ENCODE measurements around the gene IMPDH2.

The IMPDH2 gene

DNA sequence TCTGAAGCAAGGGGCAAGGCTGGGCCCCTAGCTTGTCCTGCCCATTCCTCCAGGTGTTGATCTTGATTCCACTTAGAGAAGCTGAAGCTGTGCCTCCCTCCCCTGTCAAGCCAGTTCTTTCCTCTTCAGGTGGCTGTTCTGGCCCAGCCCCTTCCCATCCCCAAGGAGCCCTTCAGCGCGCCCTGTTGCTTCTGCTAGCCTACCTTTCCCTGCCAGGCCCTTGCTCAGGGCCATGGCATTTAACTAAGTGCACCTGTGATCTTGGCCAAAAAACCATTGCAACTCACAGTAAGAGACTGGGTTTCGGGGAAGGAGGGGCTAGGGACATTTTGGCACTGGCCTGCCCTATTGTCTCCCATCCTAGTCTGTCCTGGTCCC is 23.9 kb downstream of the IMPDH2 start:
- DNase-seq: no peak

DNA sequence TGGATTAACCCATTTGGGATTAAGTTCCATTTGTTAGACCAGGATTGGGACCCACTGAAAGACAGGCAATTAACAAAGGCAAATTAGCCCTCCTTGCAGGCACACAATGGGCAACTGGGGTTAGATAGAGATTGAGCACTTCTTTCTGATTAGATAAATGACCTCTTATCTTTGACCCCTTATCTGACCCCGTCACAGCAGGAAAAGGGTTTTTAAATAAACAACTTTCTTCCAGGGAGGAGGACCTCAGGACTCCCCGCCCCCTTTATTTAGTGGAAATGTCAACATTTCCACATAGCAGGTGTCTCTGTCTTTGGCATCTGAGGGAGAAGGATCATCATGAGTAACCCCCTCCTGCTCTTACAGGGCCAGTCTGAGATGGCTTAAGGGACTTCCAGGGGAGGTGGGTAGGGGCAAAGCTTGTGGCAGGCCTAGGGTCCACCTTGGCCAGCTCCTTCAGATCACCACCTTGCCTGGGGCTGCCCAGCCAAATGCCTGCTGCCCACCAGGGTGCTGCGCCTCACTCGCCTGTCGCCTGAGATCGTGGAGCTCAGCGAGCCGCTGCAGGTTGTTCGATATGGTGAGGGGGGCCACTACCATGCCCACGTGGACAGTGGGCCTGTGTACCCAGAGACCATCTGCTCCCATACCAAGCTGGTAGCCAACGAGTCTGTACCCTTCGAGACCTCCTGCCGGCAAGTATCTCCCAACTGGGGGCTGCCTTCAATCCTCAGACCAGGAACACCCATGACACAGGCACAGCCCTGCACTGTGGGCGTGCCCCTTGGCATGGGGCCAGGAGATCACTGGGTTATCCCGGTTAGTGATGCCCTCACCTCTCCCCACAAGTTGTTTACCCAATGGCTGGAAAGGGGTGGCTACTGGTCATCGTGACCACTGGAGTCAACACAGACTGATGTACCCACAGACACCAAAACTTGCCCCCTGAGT is 24.6 kb downstream of the IMPDH2 start:
- DNase-seq: no peak

GRCh38 chr3:49001155-49001554 is 28.0 kb downstream of the IMPDH2 start:
- DNase-seq: no peak

DNA sequence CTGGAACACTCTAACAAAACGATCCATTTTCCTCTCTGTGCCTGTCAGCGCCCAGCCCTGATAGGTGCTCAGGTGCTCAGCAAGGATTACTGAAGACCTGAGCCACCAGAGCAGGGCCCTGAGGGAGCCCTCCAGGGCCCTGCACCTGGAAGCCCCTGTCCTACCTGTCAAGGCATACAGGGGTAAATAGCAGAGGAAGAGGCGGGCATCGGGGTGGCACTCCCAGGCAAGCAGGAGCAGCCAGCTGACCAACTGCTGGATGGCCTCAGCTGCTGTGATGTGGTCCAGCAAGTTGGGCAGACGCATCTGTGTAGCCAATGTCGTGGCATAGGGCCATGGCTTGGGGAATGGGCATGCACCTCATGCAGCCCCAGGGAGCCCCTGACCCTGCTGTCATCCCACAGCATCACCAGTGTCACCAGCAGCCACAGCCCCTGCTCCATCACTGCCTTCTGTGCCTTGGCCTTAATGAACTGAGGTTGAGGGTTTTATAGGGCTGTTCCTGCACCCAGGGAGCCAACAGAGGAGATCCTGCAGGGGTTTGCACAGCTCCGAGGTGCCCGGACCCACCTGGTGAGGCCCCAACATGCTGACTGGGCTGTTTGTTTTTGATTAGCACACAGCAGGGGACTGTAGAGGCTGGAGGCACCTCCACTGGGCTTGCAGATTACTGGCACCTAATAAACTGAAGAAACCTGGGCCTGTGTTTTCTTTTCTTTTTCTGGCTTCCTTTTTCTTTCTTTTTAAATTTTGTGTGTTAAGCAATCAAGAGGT is 29.9 kb downstream of the IMPDH2 start:
- no peak for DNase-seq

GRCh38 chr3:48997714-48998637 is 31.2 kb downstream of the IMPDH2 start:
- DNase-seq: no peak

GRCh38 chr3:48997102-48997635 is 32.0 kb downstream of the IMPDH2 start:
- no peak for DNase-seq

DNA sequence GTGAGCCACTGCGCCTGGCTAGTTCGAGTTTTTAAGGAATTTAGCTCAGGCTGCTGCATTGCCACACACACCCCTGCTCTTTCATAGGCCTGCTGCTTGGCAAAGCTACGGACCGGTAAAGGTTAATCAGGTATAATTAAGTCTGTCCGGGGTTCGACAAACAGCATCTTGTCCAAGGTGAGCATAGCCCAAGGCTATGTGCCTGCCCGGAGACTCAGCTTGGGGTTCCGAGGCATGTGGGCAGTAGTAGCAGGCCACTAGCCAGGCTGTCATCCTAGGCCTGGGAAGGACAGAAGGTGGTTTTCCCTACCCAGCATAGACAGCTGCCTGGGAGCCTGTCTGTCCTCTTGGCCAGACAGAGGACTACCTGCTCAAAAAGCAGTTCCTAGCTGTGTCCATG is 32.6 kb downstream of the IMPDH2 start:
- no peak for DNase-seq

DNA sequence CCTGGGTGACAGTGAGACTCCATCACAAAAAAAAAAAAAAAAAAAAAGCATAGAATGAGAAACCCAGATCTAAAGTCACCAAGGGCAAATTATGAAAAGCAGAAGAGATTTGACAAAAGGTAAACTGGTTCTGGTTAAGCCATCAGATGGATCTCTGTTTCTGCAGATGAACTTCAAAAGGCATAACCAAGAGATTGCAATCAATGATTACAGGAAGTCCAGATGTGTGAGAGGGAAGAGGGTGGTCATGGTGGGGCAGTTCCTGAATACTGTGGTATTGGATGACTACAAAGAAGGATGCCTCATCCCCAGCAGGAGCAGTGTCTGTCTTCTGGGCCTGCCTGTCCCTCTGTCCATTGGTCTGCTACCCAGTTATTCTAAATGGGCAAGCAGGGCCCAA is 35.4 kb downstream of the IMPDH2 start:
- no peak for DNase-seq

GRCh38 chr3:48991851-48992545 is 37.2 kb downstream of the IMPDH2 start:
- DNase-seq: no peak

- peak; percentile 41 to 47 for DNase-seq
Measured at GRCh38 chr3:48990636-48991469, 38.3 kb downstream of the IMPDH2 start.

DNA sequence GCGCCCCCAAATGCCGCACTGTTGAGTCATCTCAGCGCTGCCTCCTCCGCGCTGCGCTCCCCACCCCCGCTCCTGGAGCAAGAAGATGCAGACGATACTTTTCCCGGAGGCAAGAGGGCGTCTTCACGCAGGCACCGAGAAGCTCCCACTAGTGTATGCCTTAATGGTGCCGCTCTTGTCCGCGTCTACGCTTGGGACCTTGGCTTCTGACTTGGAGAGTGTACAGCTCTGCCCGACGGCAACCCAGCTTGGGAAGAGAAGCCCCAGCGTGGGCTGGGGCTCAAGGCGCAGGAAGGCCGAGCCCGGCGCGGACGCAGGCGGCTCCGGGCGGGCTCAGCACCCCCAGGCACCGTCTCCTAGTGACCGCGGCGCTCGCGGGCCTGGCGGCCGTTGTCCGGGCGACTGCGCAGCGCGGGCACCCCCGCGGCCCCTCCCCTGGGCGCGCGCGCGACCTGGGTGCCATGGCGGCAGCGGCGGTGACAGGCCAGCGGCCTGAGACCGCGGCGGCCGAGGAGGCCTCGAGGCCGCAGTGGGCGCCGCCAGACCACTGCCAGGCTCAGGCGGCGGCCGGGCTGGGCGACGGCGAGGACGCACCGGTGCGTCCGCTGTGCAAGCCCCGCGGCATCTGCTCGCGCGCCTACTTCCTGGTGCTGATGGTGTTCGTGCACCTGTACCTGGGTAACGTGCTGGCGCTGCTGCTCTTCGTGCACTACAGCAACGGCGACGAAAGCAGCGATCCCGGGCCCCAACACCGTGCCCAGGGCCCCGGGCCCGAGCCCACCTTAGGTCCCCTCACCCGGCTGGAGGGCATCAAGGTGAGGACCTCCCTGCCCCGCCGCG is 39.2 kb downstream of the IMPDH2 start, which contains the start of gene P4HTM:
P4HTM (plus strand) TSS at position 446 of the 840 bp plus-strand sequence; CDS start at position 462, 16 bp downstream.
- peak; percentile 82 to 86 for DNase-seq

DNA sequence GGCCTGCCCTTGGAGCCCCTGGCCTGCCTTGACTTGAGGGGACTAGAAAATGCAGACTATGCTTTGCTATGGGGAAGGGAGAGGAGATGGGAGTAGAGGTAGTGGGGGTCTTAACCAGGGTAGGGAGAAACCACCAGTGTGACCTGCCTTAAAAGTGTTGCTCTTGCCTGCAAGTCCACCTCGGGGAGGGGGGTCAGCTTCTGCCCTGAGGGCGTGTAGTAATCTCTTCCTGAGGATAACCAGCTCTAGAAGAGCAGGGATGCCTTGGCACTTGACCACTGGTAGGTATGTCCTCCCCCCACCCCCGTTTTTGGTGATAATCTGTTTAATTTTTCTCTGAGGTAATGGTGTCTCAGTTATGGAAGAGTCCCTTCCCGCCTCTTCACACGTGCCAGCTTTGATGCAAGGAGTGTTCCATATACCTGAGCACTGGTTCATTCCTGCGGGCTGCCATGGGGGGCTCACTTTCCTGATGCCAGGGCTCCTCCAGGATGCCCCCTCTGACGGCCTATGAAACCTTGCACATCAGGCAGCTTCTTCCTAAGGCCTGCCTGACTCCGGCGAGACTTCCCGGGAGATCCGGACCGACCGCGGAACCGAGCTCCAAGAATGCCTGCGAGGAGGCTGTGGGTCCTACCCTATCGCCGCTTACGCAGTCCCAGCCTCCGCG is 39.9 kb downstream of the IMPDH2 start:
- no peak for DNase-seq

DNA sequence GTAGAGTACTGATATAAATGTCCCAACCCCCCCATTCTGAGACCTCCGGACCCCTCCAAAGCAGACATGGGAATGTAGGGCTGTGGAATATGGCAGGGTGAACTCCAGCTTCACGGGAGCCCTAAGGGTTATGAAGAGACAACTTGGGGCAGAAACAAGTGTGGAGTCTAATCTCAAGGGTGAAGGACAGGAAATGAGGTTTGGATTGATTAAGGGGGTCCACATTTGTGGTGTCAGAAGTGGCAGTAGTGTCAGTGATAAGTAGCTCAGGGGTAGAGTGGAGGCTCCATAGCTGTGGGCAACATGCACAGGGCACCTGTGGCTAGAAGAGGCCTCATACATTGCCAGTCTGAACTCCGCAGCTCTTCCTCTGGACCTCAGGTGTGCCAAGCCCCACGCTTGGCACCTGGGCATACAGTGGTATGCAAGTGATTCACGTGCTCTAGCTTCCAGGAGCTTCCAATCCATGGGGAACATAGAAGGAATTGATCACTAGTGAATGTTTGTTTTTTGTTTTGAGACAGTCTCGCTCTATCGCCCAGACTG is 43.3 kb downstream of the IMPDH2 start:
- no peak for DNase-seq

- no peak for DNase-seq
Measured at GRCh38 chr3:48984663-48985062, 44.5 kb downstream of the IMPDH2 start.

- no peak for DNase-seq
Measured at GRCh38 chr3:48983096-48983495, 46.1 kb downstream of the IMPDH2 start.

DNA sequence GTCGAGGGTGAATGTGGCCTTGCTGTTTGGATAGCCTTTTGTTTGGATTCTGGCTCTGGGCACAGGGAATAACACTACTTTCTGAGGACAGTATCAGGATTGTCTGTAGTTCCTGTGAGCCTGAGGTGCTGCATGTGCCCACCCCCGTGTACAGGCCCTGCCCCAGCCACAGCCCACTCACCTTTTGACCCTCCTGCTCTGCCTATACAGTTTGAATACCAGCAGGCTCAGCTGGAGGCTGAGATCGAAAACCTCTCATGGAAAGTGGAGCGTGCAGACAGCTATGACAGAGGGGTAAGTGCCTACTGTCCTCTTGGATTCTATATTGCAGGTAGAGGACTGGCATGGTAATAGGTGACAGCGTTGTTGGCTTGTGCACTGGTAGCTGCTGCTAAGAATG is 46.5 kb downstream of the IMPDH2 start:
- no peak for DNase-seq

DNA sequence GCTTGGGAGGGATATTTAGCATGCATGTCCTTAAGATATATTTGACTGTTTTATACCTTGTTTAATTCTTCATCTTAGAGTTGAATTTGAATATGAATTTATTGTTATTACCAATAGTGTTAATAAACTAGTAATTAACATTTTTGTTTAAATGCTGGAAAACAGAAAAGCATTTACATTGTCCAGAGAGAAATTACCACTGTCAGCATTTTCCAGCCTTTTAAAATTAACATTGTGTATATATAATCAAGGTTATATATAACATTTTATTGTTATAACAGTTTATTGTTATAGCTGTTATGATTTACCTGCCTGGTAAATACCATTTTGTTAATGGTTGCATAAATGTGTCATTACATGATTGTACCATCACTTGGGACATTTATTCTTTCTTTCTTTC is 47.2 kb downstream of the IMPDH2 start:
- DNase-seq: no peak

DNA sequence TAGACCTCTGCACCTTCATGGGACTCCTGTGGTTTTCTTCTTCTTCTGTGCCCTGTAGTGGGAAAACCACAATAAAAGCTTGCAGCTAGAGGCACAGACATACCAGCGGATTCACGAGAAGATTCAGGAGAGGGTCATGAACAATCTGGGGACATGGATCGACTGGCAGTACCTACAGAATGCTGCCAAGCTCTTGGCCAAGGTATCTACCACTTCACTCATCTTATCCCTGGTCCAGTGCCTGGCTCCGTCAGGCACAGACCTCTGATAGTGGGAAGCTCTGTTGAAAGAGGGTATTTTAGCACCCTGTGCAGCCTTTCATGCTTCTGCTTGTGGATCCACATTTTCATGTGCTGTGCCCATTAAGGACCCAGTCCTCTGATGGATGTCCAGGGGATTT is 48.9 kb downstream of the IMPDH2 start:
- no peak for DNase-seq

DNA sequence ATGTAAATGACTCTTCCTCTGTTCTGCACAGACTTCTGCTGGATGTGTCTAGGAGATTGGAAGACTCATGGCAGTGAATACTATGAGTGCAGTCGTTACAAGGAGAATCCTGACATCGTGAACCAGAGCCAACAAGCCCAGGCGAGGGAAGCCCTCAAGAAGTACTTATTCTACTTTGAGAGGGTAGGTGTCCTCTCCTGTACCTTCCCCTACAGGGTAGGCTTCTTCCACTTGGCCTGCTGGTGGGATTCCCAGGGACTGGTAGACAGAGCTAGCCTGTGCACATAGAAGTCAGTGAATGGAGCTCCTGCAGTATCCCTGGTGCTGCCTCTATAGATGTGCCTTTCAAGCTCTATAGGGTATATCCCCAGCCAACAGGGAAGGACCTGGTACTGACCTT is 49.7 kb downstream of the IMPDH2 start:
- no peak for DNase-seq

Data from activated CD4-positive, alpha-beta T cell treated with anti-CD3 and anti-CD28 coated beads, Interleukin-2, amount 50 U/mL, for 48 hours (primary cell).